Breast epithelium (tissue), 3 donors: Measurements from ENCODE around the gene GPHN.

Source experiments
- CTCF ChIP-seq, 3 donors: fragments of 450-650 bp; IDR thresholded peaks; one replicate each; pipeline ENCODE4 v1.5.1; 2016 to 2017; ENCODE audit warnings: antibody characterized with exemption in 3 of 3, mild to moderate bottlenecking in 3 of 3, moderate library complexity in 3 of 3
- POLR2AphosphoS5 ChIP-seq, 3 donors: sonication (generic); formaldehyde crosslinking; IDR thresholded peaks; one replicate each; pipeline ENCODE4 v1.6.1; 2017; ENCODE audit warnings: antibody characterized with exemption in 3 of 3

DNA sequence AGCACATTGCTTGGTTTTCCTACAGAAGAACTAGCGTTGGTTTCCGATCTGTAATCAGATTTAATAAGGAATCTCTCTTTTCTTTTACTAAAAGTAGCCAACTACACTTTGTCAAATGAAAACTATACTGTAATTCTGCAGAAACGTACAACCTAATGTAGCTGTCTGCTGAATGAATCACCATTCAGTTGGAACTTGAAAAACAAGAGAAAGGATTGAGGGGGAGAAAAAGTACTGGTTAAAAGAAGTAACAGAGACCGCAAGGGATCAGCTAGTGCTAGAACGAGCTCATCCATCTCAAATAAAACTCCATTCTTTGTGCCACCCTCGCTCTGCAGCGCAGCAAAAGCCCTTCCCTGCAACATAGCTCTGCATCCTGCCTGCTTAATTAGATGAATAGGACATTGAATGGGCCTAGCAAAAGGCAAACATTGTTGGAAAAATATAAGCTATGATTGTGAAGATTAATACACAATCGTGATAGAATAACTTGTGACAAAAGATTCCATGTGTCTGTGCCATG is 683.9 kb downstream of the GPHN start:
- TF ChIP-seq CTCF (IDR thresholded peaks at IDR 0.05) (no peak), POLR2AphosphoS5 (IDR thresholded peaks at IDR 0.05) (no peak)
